ENCODE data around the gene TOX4.

TOX4 gene

GRCh38 chr14:21518725-21519124 lies 41.7 kb downstream of the TOX4 start:
- Histone ChIP-seq H3K9me3 (ENCODE audit: control insufficient read depth, insufficient read depth, low read length) (no peaks in the 10 kb centered on the region), H3K9ac (ENCODE audit: low read depth, low read length) (no peak overlapping the region), H3K36me3 (ENCODE audit: insufficient read depth, low read length) (peaks cover 11% of the 10 kb centered on the region), H3K4me1 (ENCODE audit: insufficient read depth, low read length) (peaks cover 7% of the 10 kb centered on the region; the same call in 1 of the 2 replicates)

GRCh38 chr14:21520767-21521166 lies 43.8 kb downstream of the TOX4 start:
- Histone ChIP-seq H3K36me3 (ENCODE audit: insufficient read depth, low read length) (peaks cover 20% of the 10 kb centered on the region), H3K4me1 (ENCODE audit: insufficient read depth, low read length) (peaks cover 2% of the 10 kb centered on the region), H3K9me3 (ENCODE audit: control insufficient read depth, insufficient read depth, low read length) (no peaks in the 10 kb centered on the region), H3K9ac (ENCODE audit: low read depth, low read length) (no peak overlapping the region)

- H3K4me1 ChIP-seq (ENCODE audit: insufficient read depth, low read length) = peaks cover 2% of the 10 kb centered on the region
- peaks cover 20% of the 10 kb centered on the region for H3K36me3 ChIP-seq (ENCODE audit: insufficient read depth, low read length)
- H3K9ac ChIP-seq (ENCODE audit: low read depth, low read length) = no peak overlapping the region
- H3K9me3 ChIP-seq (ENCODE audit: control insufficient read depth, insufficient read depth, low read length) = no peaks in the 10 kb centered on the region
Measured at GRCh38 chr14:21521501-21521900, 44.5 kb downstream of the TOX4 start.

- H3K9ac ChIP-seq (ENCODE audit: low read depth, low read length) = no peak overlapping the region
- H3K9me3 ChIP-seq (ENCODE audit: control insufficient read depth, insufficient read depth, low read length) = no peaks in the 10 kb centered on the region
- peaks cover 3% of the 10 kb centered on the region for H3K4me1 ChIP-seq (ENCODE audit: insufficient read depth, low read length)
- peaks cover 20% of the 10 kb centered on the region for H3K36me3 ChIP-seq (ENCODE audit: insufficient read depth, low read length)
Measured at GRCh38 chr14:21523203-21523602, 46.2 kb downstream of the TOX4 start.

GRCh38 chr14:21524575-21525490 lies 47.8 kb downstream of the TOX4 start:
- Histone ChIP-seq H3K9ac (ENCODE audit: low read depth, low read length) (peak overlapping the region; percentile 61; the same call in 1 of the 2 replicates), H3K36me3 (ENCODE audit: insufficient read depth, low read length) (peaks cover 20% of the 10 kb centered on the region), H3K4me1 (ENCODE audit: insufficient read depth, low read length) (peaks cover 15% of the 10 kb centered on the region), H3K9me3 (ENCODE audit: control insufficient read depth, insufficient read depth, low read length) (no peaks in the 10 kb centered on the region)

GRCh38 chr14:21525571-21525961 lies 48.6 kb downstream of the TOX4 start:
- Histone ChIP-seq H3K36me3 (ENCODE audit: insufficient read depth, low read length) (peaks cover 20% of the 10 kb centered on the region), H3K9me3 (ENCODE audit: control insufficient read depth, insufficient read depth, low read length) (no peaks in the 10 kb centered on the region), H3K9ac (ENCODE audit: low read depth, low read length) (peak overlapping the region; percentile 61; the same call in 1 of the 2 replicates), H3K4me1 (ENCODE audit: insufficient read depth, low read length) (peaks cover 17% of the 10 kb centered on the region)

- Histone ChIP-seq H3K4me1 (ENCODE audit: insufficient read depth, low read length) (peaks cover 21% of the 10 kb centered on the region), H3K9ac (ENCODE audit: low read depth, low read length) (peak within 1 kb of the TSS; percentile 61), H3K36me3 (ENCODE audit: insufficient read depth, low read length) (peaks cover 20% of the 10 kb centered on the region), H3K9me3 (ENCODE audit: control insufficient read depth, insufficient read depth, low read length) (no peaks in the 10 kb centered on the region)
Measured at GRCh38 chr14:21525962-21526671, 49.1 kb downstream of the TOX4 start, which contains the start of gene SALL2. TSS of gene SALL2 (minus strand) at chr14:21526346. CDS start at chr14:21526127, 219 bp downstream.

- Histone ChIP-seq H3K9me3 (ENCODE audit: control insufficient read depth, insufficient read depth, low read length) (no peaks in the 10 kb centered on the region), H3K4me1 (ENCODE audit: insufficient read depth, low read length) (peaks cover 21% of the 10 kb centered on the region), H3K9ac (ENCODE audit: low read depth, low read length) (peak overlapping the region; percentile 59)
Measured at GRCh38 chr14:21526672-21527317, 49.8 kb downstream of the TOX4 start.

GRCh38 chr14:21527318-21527679 lies 50.3 kb downstream of the TOX4 start:
- H3K9me3 ChIP-seq (ENCODE audit: control insufficient read depth, insufficient read depth, low read length) = no peaks in the 10 kb centered on the region
- H3K4me1 ChIP-seq (ENCODE audit: insufficient read depth, low read length) = peaks cover 21% of the 10 kb centered on the region
- peak overlapping the region; percentile 59; the same call in 1 of the 2 replicates for H3K9ac ChIP-seq (ENCODE audit: low read depth, low read length)
- H3K36me3 ChIP-seq (ENCODE audit: insufficient read depth, low read length) = peaks cover 12% of the 10 kb centered on the region

More at GRCh38 chr14:21526672-21527317, 49.8 kb downstream of the TOX4 start:
- peaks cover 16% of the 10 kb centered on the region for H3K36me3 ChIP-seq (ENCODE audit: insufficient read depth, low read length)

- Histone ChIP-seq H3K9me3 (ENCODE audit: control insufficient read depth, insufficient read depth, low read length) (no peaks in the 10 kb centered on the region), H3K9ac (ENCODE audit: low read depth, low read length) (no peak overlapping the region), H3K36me3 (ENCODE audit: insufficient read depth, low read length) (peaks cover 10% of the 10 kb centered on the region; the same call in 1 of the 2 replicates), H3K4me1 (ENCODE audit: insufficient read depth, low read length) (peaks cover 29% of the 10 kb centered on the region)
Measured at GRCh38 chr14:21528381-21529348, 51.7 kb downstream of the TOX4 start.

- peaks cover 32% of the 10 kb centered on the region for H3K4me1 ChIP-seq (ENCODE audit: insufficient read depth, low read length)
- H3K9ac ChIP-seq (ENCODE audit: low read depth, low read length) = no peak overlapping the region
- H3K36me3 ChIP-seq (ENCODE audit: insufficient read depth, low read length) = 0 out of 2 replicates have a peak, but pooled peaks cover 5% of the 10 kb centered on the region
- H3K9me3 ChIP-seq (ENCODE audit: control insufficient read depth, insufficient read depth, low read length) = no peaks in the 10 kb centered on the region
Measured at GRCh38 chr14:21529515-21529914, 52.5 kb downstream of the TOX4 start.

- H3K4me1 ChIP-seq (ENCODE audit: insufficient read depth, low read length) = peaks cover 33% of the 10 kb centered on the region
- no peak overlapping the region for H3K9ac ChIP-seq (ENCODE audit: low read depth, low read length)
- H3K9me3 ChIP-seq (ENCODE audit: control insufficient read depth, insufficient read depth, low read length) = no peaks in the 10 kb centered on the region
- H3K36me3 ChIP-seq (ENCODE audit: insufficient read depth, low read length) = 0 out of 2 replicates have a peak, but pooled peaks cover 3% of the 10 kb centered on the region
Measured at GRCh38 chr14:21533294-21533693, 56.3 kb downstream of the TOX4 start.

GRCh38 chr14:21534576-21534975 lies 57.6 kb downstream of the TOX4 start:
- no peaks in the 10 kb centered on the region for H3K9me3 ChIP-seq (ENCODE audit: control insufficient read depth, insufficient read depth, low read length)
- peaks cover 35% of the 10 kb centered on the region for H3K4me1 ChIP-seq (ENCODE audit: insufficient read depth, low read length)
- peak overlapping the region; percentile 77 for H3K9ac ChIP-seq (ENCODE audit: low read depth, low read length)
- 0 out of 2 replicates have a peak, but pooled peaks cover 3% of the 10 kb centered on the region for H3K36me3 ChIP-seq (ENCODE audit: insufficient read depth, low read length)
